Fibroblast of lung (primary cell): ENCODE results near the gene PLXNA2. TPM values are rescaled to one million over a fixed set of nuclear protein-coding genes. Genes with fewer than 3 reads are reported as not detected.
A peak's percentile ranks its signal among the peaks of the same experiment; 100 is the strongest.

Source experiments
- DNase-seq, 2 donors: peaks; one replicate each; pipeline versions ENCODE4 v3.0.0 to v3.0.0-alpha.2; 2010; ENCODE audit warnings: low read depth in 2 of 2
- H2AFZ ChIP-seq: 2 replicates; pipeline ENCODE4 v1.5.1; 2012; ENCODE audit warnings: low read length, control low read depth, inconsistent platforms
- H3K27ac ChIP-seq: 2 replicates; pipeline ENCODE4 v1.5.1; 2011; ENCODE audit warnings: low read length, control low read depth; ENCODE audit not compliant: insufficient read depth
- H3K27me3 ChIP-seq: 2 replicates; pipeline ENCODE4 v1.5.1; 2011; ENCODE audit warnings: mild to moderate bottlenecking, low read length; ENCODE audit not compliant: control insufficient read depth, insufficient read depth
- H3K36me3 ChIP-seq: 2 replicates; pipeline ENCODE4 v1.5.1; 2011; ENCODE audit warnings: low read length; ENCODE audit not compliant: control insufficient read depth, insufficient read depth
- H3K4me1 ChIP-seq: 2 replicates; pipeline ENCODE4 v1.5.1; 2011; ENCODE audit warnings: low read length; ENCODE audit not compliant: control insufficient read depth, insufficient read depth; ENCODE audit errors: extremely low read depth
- H3K4me2 ChIP-seq: 2 replicates; pipeline ENCODE4 v1.5.1; 2011; ENCODE audit warnings: low read length, control low read depth; ENCODE audit not compliant: insufficient read depth; ENCODE audit errors: extremely low read depth
- H3K4me3 ChIP-seq, 4 experiments: fragments of 200-600 bp in 1 of 4; sonication (generic) in 1 of 4; replicated peaks in 1 of 4; 2 replicates each; pipeline ENCODE4 v1.5.1; 2011 to 2016; ENCODE audit warnings: low read length in 4 of 4, low read depth in 3 of 4, mild to moderate bottlenecking in 3 of 4, control low read depth in 2 of 4, inconsistent platforms in 1 of 4, mixed read lengths in 1 of 4; ENCODE audit not compliant: insufficient read depth in 1 of 4; ENCODE audit errors: control extremely low read depth in 1 of 4
- H3K79me2 ChIP-seq: 2 replicates; pipeline ENCODE4 v1.5.1; 2012; ENCODE audit warnings: mild to moderate bottlenecking, low read length, inconsistent platforms; ENCODE audit not compliant: control insufficient read depth, insufficient read depth
- H3K9ac ChIP-seq: 2 replicates; pipeline ENCODE4 v1.5.1; 2011; ENCODE audit warnings: mild to moderate bottlenecking, low read length, control low read depth; ENCODE audit not compliant: insufficient read depth
- H3K9me3 ChIP-seq: 2 replicates; pipeline ENCODE4 v1.5.1; 2012; ENCODE audit warnings: low read depth, low read length; ENCODE audit not compliant: control insufficient read depth, insufficient read depth
- H4K20me1 ChIP-seq: 2 replicates; pipeline ENCODE4 v1.5.1; 2011; ENCODE audit warnings: low read length; ENCODE audit not compliant: control insufficient read depth, insufficient read depth; ENCODE audit errors: extremely low read depth
- CTCF ChIP-seq, 2 donors: IDR thresholded peaks in 1 of 2; conservative IDR thresholded peaks in 1 of 2; 1 replicate in 1 of 2; 2 replicates in 1 of 2; pipeline ENCODE4 v1.5.1; 2011 to 2012; ENCODE audit warnings: low read length in 2 of 2, control low read depth in 1 of 2, inconsistent platforms in 1 of 2, low read depth in 1 of 2, mild to moderate bottlenecking in 1 of 2
- EZH2 ChIP-seq: IDR thresholded peaks from 2 replicates; pipeline ENCODE4 v1.5.1; 2012; ENCODE audit warnings: low read length, control low read depth, mild to moderate bottlenecking; ENCODE audit errors: missing control alignments
- polyA plus RNA-seq, 2 donors: library from polyadenylated mRNA; depleted of rRNA in 1 of 2; stranded (reverse) in 1 of 2; unstranded in 1 of 2; fragments of >200 nt; gene quantifications; 2 replicates each; pipeline ENCODE4 v1.2.1, GENCODE V29; 2011 to 2012; ENCODE audit warnings: missing spikeins in 1 of 2
- total RNA-seq: library from RNA; depleted of rRNA; stranded (reverse); fragments of >200 nt; gene quantifications from 2 replicates; pipeline ENCODE4 v1.2.1, GENCODE V29; 2014

Gene PLXNA2
- total and polyA plus RNA-seq, 2 donors (not counting 1 experiment from before 2014, with no cell fraction given) = 0.43 to 2.0 TPM

GRCh38 chr1:208077232-208078075 is 166.7 kb downstream of the PLXNA2 start:
- Histone ChIP-seq H3K36me3 (no peaks in the 10 kb centered on the region), H3K4me2 (no peak overlapping the region), H3K27me3 (no peaks in the 10 kb centered on the region), H4K20me1 (no peaks in the 10 kb centered on the region), H2AFZ (no peak overlapping the region), H3K4me3 (no peak overlapping the region), H3K9ac (no peak overlapping the region), H3K27ac (no peak overlapping the region), H3K9me3 (no peaks in the 10 kb centered on the region), H3K79me2 (no peaks in the 10 kb centered on the region), H3K4me1 (no peaks in the 10 kb centered on the region)
- no peak for TF ChIP-seq CTCF (conservative IDR thresholded peaks at IDR 0.05 in 1 of 2, IDR thresholded peaks at IDR 0.05 in 1 of 2; ENCODE audit: low read depth in 1 of 2, low read length in 2 of 2)
- no peak for TF ChIP-seq EZH2
- DNase-seq = no peak

GRCh38 chr1:208074353-208074752 is 169.8 kb downstream of the PLXNA2 start:
- no peaks in the 10 kb centered on the region for H3K36me3 ChIP-seq
- no peak for DNase-seq
- H3K4me2 ChIP-seq = no peak overlapping the region
- TF ChIP-seq CTCF (conservative IDR thresholded peaks at IDR 0.05 in 1 of 2, IDR thresholded peaks at IDR 0.05 in 1 of 2; ENCODE audit: low read depth in 1 of 2, low read length in 2 of 2) (no peak), EZH2 (no peak)
- H4K20me1 ChIP-seq = no peaks in the 10 kb centered on the region
- H3K9me3 ChIP-seq = no peaks in the 10 kb centered on the region
- no peaks in the 10 kb centered on the region for H3K27me3 ChIP-seq
- H2AFZ ChIP-seq = no peak overlapping the region
- no peaks in the 10 kb centered on the region for H3K4me1 ChIP-seq
- H3K9ac ChIP-seq = no peak overlapping the region
- H3K27ac ChIP-seq = no peak overlapping the region
- no peaks in the 10 kb centered on the region for H3K79me2 ChIP-seq
- H3K4me3 ChIP-seq = no peak overlapping the region

- no peaks in the 10 kb centered on the region for H3K36me3 ChIP-seq
- H3K9ac ChIP-seq = no peak overlapping the region
- no peak overlapping the region for H3K4me2 ChIP-seq
- no peak overlapping the region for H2AFZ ChIP-seq
- H3K4me3 ChIP-seq = no peak overlapping the region
- no peaks in the 10 kb centered on the region for H3K4me1 ChIP-seq
- TF ChIP-seq EZH2 (no peak), CTCF (conservative IDR thresholded peaks at IDR 0.05 in 1 of 2, IDR thresholded peaks at IDR 0.05 in 1 of 2; ENCODE audit: low read depth in 1 of 2, low read length in 2 of 2) (no peak)
- no peak overlapping the region for H3K27ac ChIP-seq
- H4K20me1 ChIP-seq = no peaks in the 10 kb centered on the region
- DNase-seq = peak in 1 of 2 donors; percentile 81
- no peaks in the 10 kb centered on the region for H3K27me3 ChIP-seq
- no peaks in the 10 kb centered on the region for H3K9me3 ChIP-seq
- no peaks in the 10 kb centered on the region for H3K79me2 ChIP-seq
Measured at GRCh38 chr1:208071435-208072031, 172.7 kb downstream of the PLXNA2 start.
